SIG-M5 (cell line): Measurements from ENCODE around the gene CAMK4.

Experiments used
- DNase-seq: peaks from one replicate; lab custom pipeline; 2025; lab: John Stamatoyannopoulos, UW

CAMK4 gene

GRCh38 chr5:111493031-111493430 lies 268.8 kb downstream of the CAMK4 start:
- DNase-seq = no peak

DNA sequence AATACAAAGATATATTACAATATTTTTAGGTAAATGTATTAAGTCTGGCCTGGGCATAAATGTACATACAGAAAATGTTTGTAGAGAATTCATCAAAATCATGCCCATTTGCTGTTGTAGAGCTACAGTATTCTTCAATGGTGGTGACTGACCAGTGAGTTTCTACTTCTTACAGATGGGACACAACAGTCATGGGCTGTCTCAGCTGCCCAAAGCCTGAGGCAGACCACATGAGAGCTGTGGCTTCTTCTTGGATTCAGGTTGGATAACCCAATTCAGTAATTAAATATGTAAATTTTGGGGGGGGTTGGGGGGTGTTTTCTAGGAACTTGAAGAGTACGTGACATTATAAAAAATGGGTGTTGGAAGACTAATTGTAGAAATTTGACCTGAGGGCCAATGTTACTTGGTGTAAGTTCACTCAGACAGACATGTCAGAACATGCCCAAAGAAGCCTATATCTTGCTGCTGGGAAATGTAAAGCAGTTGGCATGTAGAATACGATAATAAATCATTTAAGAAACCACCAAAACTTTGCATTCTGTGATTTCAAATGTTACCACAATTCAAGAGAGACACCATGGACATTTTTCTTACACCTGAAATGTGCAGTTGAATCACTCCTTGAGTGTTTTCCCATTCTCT lies 270.3 kb downstream of the CAMK4 start:
- DNase-seq = no peak

GRCh38 chr5:111495159-111495558 lies 271.0 kb downstream of the CAMK4 start:
- DNase-seq = no peak

DNA sequence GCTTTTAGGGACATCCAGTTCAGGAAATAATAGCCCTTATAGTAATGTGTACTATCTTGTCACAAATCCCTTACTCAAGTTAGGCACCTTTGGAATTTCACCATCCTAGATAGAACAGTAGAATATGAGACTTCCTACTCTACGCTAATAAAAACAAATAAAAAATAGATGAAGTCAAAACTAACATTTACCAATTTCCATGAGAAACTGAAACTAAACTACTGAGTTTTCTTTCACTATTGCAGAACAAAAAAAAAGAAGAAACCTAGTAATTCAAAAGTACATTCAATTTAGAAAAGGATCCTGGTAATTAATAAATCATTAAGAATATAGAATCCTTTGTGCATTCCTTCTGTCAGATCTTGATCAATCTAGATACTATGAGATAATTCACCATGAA lies 274.2 kb downstream of the CAMK4 start:
- no peak for DNase-seq

- no peak for DNase-seq
These were observed 278.8 kb downstream of the CAMK4 start for GRCh38 chr5:111502956-111503355.

- no peak for DNase-seq
These were observed 280.9 kb downstream of the CAMK4 start for GRCh38 chr5:111505096-111505495.

- DNase-seq = no peak
These were observed 283.1 kb downstream of the CAMK4 start for GRCh38 chr5:111507276-111507675.

DNA sequence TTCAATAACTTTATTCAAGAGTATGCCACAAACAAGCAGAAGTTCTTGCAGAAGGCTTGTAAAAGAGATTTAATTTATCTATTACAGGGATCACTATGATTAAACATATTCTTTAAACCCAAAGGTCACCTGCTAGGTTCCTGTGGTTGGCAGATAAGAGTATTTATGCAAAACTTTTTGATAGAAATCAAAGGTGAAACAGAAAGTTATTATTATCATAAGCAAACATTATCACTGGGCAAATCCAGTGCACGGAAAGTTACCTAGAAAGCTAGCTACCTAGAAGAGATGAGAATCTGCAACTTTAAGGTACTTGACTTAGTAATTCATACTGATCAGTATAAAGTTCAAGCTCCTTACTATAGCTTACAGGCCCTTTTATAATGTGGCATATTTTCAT lies 284.9 kb downstream of the CAMK4 start:
- no peak for DNase-seq

DNA sequence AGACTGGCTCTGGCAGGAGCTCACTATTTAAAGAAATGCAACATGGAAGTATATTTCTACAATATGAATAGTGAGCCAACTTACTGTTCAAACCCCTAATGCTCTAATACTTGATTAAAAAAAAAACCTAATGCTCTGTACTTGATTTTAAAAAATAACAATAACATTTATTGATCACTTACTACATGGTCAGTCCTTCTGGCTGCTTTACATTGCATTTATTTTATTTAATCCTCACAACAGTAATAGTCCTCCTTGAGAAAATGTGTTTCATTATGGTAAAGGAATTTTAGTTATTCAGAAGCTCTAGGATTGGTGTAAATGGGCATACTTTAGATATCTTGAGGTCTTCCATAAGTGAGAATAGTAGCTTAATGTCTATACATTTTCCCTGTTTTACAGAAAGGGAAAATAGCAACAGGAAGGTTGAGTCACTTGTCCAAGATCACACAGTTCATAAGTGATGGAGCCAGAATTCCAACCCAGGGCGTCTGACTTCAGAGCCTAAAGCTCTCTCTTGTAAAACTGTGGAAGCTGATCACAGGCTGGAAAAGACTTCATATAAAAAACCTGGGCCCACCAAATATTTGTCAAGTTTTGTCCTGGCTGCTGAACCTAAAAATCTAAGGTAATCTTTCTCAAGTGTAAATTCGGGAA lies 287.1 kb downstream of the CAMK4 start:
- DNase-seq = no peak

- DNase-seq = no peak
These were observed 287.7 kb downstream of the CAMK4 start for GRCh38 chr5:111511831-111512374.

GRCh38 chr5:111512375-111513130 lies 288.4 kb downstream of the CAMK4 start, which contains the start of gene STARD4:
Gene STARD4, minus strand, starts transcription at chr5:111512535. Its CDS starts 5,102 bp downstream, at chr5:111507433.
- DNase-seq = peak; percentile 83

- DNase-seq = no peak
These were observed 288.9 kb downstream of the CAMK4 start for GRCh38 chr5:111513131-111513520.

DNA sequence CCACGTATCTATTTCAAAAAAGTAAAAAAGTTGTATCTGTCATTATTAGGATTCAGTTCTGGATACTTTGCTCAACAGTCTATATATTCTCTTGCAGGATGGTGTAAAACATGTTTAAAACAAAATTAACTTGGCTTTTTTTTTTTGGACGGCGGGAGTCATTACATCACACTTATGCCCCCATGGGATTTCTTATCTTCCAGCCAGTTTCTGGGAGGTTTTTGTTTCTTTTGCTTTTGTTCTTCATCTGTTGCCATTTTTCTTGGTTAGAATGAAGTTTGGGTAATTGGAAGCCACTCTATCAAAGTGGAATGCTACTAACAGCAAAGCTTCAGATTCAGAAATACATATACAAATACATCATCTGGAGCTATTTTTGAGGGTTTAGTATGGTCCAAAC lies 289.9 kb downstream of the CAMK4 start:
- no peak for DNase-seq

- DNase-seq = no peak
These were observed 293.8 kb downstream of the CAMK4 start for GRCh38 chr5:111517853-111518501.

DNA sequence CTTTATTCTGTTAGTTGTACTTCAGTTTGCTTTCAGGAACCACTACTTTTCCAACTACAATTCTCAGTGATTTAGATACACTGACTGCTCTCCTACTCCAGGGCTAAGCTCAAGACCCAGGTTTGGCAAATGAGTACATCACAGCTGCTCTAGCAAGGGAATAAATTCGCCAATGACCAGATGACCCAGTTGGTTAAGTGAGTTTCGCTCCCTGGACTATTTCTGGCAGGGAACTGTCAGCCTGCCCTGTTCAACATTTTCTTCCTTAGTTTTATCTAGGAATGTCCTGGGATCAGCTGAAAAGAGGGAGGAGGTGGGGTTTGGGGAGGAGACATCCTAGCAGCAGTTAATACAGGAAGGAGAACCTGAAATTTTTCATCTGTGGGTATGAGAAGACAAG lies 294.6 kb downstream of the CAMK4 start:
- no peak for DNase-seq

GRCh38 chr5:111520908-111521307 lies 296.7 kb downstream of the CAMK4 start:
- no peak for DNase-seq

GRCh38 chr5:111528056-111528455 lies 303.9 kb downstream of the CAMK4 start:
- no peak for DNase-seq

DNA sequence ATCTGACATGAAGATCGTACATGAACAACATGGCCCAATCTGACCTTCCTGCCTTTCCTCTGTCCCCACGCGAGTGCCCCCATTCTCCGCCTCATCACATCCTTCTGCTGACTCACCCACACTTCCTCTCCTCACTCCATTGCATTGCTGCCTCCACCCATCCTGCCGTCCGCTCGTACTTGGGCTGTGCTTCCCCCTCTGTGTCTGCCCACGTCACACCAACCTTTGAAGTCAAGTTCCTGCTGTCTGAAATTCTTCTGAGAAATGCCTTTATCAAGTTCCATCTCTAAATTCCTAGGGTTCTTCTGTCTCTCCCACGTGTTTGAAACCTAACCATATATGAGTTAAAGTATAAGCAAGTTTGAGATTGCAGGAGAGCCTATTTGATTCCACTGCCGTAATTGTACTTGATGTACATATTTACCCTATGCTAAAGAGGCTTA lies 306.1 kb downstream of the CAMK4 start:
- DNase-seq = peak; percentile 61

GRCh38 chr5:111532886-111533582 lies 308.9 kb downstream of the CAMK4 start:
- DNase-seq = no peak

DNA sequence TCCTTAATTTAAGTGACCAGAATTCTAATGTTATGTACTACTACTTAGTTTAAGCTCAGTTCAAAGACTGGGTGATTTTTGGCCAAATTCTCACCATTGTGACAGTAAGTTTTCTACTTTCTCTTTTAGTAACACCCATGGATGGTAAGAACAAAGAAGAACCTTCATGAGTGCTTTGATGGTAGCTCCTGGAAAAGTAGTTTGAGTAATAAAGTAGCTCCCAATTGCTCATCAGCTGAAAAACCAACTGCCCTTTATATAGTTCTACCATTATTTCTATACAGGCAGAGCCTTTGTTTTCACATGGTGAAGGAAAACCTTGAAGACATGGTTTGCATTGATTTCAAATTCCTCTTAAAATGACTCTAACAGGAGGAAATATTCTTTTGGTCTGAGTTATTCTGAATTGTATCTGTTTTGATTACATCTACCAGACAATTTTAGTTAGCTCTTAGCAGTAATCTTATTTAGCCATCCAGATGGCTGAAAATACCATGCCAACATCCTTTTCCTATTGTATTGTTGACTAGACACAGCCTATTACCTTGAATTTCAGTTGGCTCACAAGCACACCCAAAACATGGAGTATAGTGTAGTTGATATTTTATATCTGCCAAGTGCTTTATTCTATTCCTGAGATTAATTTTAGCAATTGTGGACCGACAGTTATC lies 311.8 kb downstream of the CAMK4 start:
- no peak for DNase-seq
